Hepatic stellate cell (primary cell): ENCODE data around the gene TBCD.

Source experiments
- DNase-seq: peaks from one replicate; pipeline ENCODE4 v3.0.0; 2011; ENCODE audit warnings: low spot score

TBCD gene

DNA sequence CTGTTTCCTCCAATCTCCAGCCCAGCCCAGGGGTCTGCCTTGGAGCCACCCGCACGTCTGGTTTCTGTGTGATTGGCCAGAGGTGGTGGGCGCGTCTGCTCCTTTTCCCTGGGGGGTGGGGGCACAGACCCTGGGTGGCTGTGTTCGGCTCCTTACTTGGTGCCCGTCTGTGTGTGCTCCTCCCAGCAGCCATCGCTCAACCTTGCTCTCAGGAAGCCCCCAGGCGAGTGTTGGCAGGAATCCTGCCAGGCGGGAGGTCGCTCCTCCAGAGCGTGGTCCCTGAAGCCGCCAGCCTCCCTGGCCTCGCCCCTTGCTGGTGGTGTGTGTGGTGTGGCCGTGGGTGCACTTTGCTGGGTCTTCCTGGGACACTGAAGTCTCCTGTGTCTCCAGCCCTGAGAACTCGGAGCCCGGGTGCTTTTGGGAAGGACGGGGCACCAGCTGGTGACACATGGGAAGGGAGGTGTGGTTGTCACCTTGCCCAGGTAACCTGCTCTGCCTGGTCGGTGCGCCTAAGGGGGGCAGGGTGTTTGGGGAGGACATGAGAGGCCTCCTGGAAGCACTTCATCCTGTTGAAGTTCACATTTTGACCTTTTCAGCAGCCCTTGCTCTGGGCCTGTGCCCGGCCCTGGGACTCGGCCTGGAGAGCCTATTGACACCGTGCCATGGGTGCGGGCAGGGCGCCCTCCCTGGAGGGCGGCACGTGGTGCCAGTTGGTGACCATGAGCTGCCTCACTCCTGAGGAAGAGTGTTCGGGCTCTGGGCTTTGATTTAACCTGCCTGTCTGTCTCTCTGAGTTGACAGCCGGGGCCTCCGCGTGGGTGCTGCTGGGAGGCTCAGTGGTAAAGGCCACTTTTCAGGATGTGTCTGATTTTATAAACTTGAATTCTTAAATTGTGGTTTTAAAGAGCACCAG, 137.0 kb downstream of the TBCD start:
- no peak for DNase-seq

DNA sequence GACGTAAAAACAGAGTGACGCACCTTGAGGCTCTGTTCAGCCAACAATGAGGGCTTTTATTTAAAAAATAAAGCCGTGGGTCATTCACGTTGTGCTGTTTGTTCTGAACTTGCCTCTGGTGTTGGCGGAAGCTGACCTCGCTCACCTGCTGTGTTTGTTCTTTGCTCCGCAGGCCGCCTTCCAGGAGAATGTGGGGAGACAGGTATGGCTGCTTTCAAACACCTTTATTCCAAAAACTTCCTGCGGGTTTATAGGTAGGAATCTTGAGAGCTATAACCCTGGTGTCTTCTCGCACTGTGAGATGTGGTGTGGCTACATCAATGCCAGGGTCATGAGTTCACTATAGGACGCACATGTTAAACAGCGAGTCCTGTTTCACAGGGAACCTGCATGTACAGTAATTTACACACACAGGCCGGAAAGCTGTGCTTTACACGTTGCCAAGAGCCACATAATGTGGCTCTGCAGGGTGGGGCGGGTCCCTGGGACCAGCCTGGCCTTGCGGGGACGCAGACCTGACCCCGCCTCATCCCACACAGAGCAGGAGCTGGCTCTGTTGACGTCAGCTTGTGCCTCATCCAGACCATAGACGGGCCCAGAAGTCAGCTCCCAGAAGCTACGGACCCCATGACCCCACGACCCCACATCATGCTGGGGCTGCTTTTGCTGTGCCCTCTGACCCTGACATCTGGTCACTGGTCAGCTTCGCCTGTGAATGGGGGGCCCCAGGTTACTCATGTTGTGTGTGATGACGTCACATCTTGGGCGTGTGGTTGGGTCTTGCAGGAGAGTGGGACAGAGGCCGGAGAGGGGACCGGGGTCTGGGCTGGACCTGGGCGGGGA, 137.9 kb downstream of the TBCD start:
- DNase-seq = no peak

DNA sequence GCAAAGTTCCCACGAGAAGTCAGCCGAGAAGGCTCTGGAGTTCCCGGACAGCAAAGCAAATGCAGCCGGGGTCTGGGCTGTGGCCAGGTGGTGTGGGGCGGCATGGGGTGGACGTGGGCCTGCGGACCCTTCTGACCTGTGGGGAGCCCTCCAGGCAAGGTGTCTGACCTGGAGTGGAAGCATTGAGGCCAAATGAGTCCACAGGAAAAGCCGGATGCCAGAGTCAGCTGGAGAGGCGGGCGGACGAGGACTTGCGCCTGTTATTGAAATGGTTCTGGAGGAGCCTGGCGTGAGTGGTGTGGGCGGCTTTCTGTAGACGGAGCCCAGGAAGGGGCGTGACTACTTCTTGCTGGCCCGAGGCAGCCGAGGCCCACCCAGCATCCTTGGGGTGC, 138.5 kb downstream of the TBCD start:
- no peak for DNase-seq

DNA sequence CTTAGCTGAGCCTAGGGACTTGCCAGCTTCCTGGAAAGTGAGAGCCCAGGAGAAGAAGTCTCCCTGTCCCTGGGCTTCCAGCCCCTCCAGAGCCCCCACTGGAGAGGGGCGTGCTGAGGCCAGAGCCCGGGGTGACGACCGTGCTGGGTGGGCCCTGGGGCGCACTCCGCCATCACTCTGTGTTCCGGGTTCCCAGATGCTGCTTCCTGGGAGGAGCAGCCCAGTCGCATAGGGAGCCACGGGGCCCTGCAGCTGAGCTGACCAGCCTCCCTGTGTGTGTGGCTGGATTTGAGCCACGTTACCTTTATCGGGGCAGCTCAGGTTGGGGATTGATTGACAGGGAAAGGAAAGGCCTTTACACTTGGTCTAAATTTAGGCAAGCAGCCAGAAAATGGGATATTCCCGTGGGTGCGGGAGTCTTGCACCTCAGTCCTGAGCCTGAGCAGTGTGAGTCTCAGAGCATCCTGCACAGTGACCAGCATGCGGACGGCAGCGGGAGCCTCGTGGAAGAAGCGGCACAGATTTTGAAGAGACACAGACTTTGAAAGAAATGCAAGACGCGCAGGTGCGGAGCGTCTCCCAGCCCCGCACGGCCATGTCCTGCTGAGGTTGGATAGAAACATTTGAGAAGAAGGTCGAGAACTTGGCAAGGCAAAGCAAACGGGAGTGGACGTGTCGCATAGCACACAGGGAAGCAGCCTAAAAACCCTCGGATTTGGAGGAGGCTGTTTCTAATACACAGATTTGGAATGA, 139.2 kb downstream of the TBCD start:
- DNase-seq = no peak

DNA sequence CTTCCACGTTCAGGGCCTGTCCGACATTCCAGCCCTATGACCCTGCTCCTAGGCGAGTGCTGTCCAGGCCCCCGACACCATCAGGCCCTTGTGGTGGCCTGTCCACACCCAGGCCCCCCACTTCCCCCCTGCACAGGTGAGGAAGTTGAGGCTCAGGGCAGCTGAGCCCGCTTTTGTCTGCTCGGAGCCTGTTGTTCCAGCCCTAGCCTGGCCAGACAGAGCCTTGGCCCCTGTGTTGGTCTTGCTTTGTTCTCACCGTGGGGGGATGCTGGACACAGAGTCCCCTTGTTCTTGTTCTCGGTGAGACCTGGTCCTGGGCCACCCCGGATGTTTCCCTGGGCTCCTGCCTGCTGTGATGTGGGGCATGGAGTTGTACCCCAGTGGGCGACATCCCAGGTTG, 140.0 kb downstream of the TBCD start:
- DNase-seq = no peak

DNA sequence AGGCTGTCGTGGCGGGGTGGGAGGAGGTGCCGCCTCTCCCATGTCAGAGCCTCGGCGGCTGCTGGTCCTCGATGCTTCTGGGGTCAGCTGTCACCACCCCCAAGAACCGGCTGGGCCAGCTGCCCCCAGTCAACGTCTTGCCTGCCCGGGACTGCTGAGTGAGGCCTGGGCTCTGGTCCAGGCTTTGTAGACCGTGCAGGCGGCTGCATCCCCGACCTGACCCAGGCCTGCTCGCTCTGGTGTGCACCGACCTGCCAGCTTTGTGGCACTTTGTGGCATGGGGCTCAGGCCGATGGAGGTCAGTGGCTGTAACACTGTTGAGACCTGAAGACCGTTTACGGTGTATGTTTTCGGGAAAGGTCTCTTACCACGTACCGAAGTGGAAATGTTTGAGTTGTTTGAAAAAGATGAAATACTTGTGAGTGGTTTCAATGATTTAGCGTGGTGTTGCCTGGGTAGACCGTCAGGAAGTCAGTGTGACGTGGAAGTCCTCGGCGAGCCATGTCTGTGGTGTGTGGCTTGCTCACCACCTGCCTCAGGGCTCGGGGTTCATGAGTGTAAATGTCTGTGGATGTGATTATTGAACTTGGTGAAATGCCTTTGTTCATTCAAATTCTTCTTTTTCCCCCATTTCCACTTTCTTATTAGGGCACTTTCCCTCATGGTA, 141.2 kb downstream of the TBCD start:
- DNase-seq = no peak

DNA sequence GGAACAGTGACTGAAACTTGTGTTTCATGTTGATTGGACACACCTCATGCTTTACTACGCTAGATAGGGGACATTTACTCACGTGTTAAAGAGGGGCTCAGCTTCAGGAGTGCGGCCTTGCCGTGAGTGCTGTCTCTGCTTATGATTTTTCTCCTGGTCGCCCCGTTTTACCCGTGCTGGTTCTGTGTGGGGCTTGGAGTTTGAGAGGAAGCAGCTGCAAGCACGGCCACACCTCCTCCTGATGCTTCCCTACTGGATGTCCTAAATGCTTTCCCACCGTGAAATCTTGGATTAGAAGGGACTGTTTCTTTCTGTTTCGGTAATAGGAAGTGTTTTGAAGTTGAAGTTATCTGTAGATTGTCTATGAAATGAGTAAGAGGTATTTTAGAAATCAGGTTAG, 141.9 kb downstream of the TBCD start:
- no peak for DNase-seq

- DNase-seq = no peak
Measured at GRCh38 chr17:82894389-82894788, 142.5 kb downstream of the TBCD start.

- no peak for DNase-seq
Measured at GRCh38 chr17:82895087-82895486, 143.2 kb downstream of the TBCD start.

DNA sequence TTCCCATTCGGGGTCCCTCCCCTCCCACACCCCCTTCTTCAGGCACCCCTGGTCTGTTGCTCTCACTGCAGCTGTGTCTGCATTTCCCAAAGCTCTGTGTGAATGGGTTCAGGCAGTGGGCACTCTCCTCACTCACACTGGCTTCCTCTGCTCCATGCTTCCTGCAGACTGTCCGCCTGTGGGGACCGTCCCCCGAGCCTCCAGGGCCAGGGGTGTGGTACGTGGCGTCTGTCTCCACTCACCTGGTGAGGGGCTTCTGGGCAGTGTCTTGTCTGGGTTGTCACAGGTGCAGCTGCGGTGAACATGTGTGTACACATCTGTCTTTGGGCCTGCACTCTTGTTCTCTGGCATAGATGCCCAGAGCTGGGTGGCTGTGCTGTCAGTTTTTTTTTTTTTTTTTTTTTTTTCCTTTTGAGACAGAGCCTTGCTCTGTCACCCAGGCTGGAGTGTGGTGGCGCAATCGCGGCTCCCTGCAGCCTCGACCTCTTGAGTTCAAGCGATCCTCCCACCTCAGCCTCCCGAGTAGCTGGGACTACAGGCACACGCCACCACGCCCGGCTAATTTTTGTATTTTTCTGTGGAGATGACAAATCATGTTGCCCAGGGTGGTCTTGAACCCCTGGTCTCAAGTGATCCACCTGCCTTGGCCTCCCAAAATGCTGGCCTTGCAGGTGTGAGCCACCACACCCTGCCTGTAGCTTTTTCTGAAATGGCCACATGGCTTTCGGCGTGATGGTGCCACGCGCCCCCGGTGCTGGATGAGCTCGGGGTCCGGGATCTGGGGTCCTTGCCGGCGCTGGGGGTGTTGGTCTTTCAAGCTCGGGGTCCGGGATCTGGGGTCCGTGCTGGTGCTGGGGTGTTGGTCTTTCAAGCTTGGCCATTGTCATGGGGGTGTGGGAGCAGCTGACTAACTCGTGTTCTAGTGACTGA, 144.5 kb downstream of the TBCD start:
- no peak for DNase-seq

- DNase-seq = no peak
Measured at GRCh38 chr17:82897514-82898249, 145.8 kb downstream of the TBCD start.

DNA sequence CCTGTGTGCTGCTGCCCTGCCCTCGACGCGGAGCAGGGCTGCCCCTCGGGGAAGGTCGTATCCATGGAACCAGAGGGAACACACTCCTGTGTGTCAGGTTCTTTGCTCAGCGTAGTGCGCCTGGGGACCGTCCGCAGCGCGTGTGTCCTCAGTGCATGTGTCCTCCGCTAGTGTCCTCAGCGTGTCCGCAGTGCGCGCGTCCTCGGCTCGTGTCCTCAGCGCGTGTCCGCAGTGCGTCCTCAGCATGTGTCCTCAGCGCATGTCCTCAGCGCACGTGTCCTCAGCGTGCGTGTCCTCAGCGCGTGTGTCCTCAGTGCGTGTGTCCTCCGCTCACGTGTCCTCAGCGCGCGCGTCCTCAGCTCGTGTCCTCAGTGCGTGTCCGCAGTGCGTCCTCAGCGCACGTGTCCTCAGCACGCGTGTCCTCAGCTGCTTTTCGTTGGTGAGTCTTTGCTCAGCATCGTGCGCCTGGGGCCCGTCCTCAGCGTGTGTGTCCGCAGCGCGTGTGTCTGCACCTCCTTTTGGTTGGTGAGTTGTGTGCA, 147.2 kb downstream of the TBCD start:
- DNase-seq = no peak

- DNase-seq = no peak
Measured at GRCh38 chr17:82899941-82900340, 148.1 kb downstream of the TBCD start.

GRCh38 chr17:82900741-82901140, 148.9 kb downstream of the TBCD start:
- no peak for DNase-seq

GRCh38 chr17:82901356-82901755, 149.5 kb downstream of the TBCD start:
- DNase-seq = no peak

DNA sequence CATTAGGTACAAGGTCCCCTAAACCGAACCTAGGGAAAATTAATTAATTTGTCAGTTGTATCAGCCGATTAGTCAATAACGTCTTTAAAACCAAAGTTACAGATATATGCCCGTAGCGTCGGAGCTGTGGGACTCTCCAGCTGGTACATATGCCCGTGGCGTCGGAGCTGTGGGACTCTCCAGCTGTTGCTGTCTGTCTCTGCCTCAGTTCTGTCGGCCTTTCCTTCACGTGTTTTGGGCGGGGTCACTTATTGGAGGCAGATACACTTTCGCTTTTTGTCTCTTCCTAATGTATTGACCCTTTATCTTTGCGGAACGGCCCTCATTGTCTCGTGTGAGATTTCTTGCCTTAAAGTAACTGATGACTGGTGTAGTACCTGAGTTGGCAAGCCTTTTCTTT, 150.0 kb downstream of the TBCD start:
- no peak for DNase-seq

DNA sequence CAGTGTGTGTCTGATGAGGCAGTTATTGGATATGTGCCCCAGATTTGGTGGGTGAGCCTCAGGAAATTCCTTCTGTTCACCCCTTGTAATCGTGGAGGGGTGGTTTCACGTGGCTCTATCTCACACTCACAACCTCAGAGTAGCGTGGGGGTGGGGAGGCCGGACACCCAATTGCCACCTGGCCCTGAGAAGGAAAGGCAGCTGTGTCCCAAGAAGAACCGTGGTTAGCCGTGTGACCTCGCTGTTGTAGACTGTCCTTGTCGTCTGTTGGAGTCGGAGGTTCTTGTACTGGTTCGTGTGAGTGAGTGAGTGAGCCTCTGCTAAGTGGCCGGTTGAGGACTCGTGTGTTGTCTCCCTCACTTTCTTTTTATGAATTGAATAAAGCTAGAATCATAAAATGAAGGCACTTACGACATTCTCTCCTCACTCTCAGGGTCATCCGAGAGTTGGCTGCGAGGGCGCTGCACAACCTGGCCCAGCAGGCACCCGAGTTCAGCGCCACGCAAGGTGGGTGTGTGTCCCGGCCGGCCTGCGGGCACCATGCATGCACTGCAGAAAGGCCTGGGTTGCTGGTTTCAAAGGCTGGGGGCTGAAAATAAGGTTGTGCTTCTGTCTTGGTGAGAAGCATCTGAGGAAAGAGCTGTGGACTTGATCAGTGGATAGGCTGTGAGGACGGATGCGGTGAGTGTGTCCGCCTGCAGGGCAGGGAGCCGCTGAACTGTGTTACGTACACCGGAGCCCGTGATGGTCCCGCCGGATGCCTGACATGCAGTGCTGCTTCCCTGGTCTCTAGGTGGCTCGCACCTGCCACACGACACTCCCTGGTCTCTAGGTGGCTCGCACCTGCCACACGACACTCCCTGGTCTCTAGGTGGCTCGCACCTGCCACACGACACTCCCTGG, 151.4 kb downstream of the TBCD start:
- no peak for DNase-seq

GRCh38 chr17:82905130-82905529, 153.3 kb downstream of the TBCD start:
- DNase-seq = no peak
